GM12878 (cell line): Measurements from ENCODE around the gene FBXW8. TPM values are rescaled to one million over a fixed set of nuclear protein-coding genes. Genes with fewer than 3 reads are reported as not detected.

ENCODE experiments used
- ATAC-seq: fragments of 200-7000 bp; cut with Tn5 transposase; 3 replicates; pipeline ENCODE4 v1.9.1; 2020; ENCODE audit warnings: mild to moderate bottlenecking, moderate library complexity
- BruUV-seq: library from RNA; stranded (reverse); fragments of 400-500 nt; replicated peaks from 2 replicates; lab custom pipeline; 2021; lab: Mats Ljungman, UMichigan
- CTCF ChIA-PET: fragments of 300-600 bp; sonication (Branson Sonifier 250); formaldehyde crosslinking; extraction: SDS; loops from one replicate; lab custom pipeline; 2021; ENCODE audit warnings: inconsistent platforms; lab: Yijun Ruan, JAX
- POLR2A ChIA-PET: fragments of 350-600 bp; formaldehyde crosslinking; extraction: SDS; loops from one replicate; lab custom pipeline; 2021; ENCODE audit warnings: inconsistent platforms; lab: Charles Lee
- RAD21 ChIA-PET: fragments of 300-600 bp; sonication (Branson Sonifier 250); formaldehyde crosslinking; loops from one replicate; lab custom pipeline; 2023; ENCODE audit warnings: antibody characterized with exemption; ENCODE audit not compliant: unreplicated experiment; lab: Charles Lee
- SMC1A ChIA-PET: fragments of 300-600 bp; sonication (Branson Sonifier 250); formaldehyde crosslinking; loops from one replicate; lab custom pipeline; 2023; ENCODE audit not compliant: unreplicated experiment, uncharacterized antibody; lab: Charles Lee
- DNase-seq: peaks from one replicate; pipeline ENCODE4 v3.0.0-alpha.2; 2011; ENCODE audit warnings: low read depth, low spot score
- FAIRE-seq: peaks from 3 replicates; lab custom pipeline; 2011; peaks lifted over from hg19 to GRCh38; lab: Jason Lieb, UNC
- H2AFZ ChIP-seq: 2 replicates; pipeline ENCODE4 v1.6.0; 2011; ENCODE audit warnings: low read depth, low read length, control low read depth; ENCODE audit not compliant: control insufficient read depth
- H3K27ac ChIP-seq: 2 replicates; pipeline ENCODE4 v1.5.1; 2011; ENCODE audit warnings: control low read depth; ENCODE audit not compliant: control insufficient read depth, insufficient read depth
- H3K27me3 ChIP-seq, 2 experiments: replicated peaks in 1 of 2; 2 replicates each; pipeline versions ENCODE4 v1.6.0 to v1.6.1; 2011; ENCODE audit warnings: low read length in 1 of 2; ENCODE audit not compliant: control insufficient read depth in 2 of 2, insufficient read depth in 2 of 2
- H3K36me3 ChIP-seq, 2 experiments: 2 replicates each; pipeline ENCODE4 v1.5.1; 2011; ENCODE audit warnings: low read length in 1 of 2; ENCODE audit not compliant: control insufficient read depth in 2 of 2, insufficient read depth in 2 of 2
- H3K4me1 ChIP-seq: 2 replicates; pipeline ENCODE4 v1.6.1; 2011; ENCODE audit warnings: mild to moderate bottlenecking, low read length, moderate library complexity, mixed read lengths; ENCODE audit not compliant: control insufficient read depth, insufficient read depth
- H3K4me2 ChIP-seq: 2 replicates; pipeline ENCODE4 v1.6.0; 2011; ENCODE audit warnings: control low read depth; ENCODE audit not compliant: control insufficient read depth, insufficient read depth
- H3K4me3 ChIP-seq: fragments of 200-600 bp; sonication (generic); 2 replicates; pipeline ENCODE4 v1.5.1; 2016
- H3K79me2 ChIP-seq: 2 replicates; pipeline ENCODE4 v1.6.0; 2011; ENCODE audit warnings: low read length; ENCODE audit not compliant: control insufficient read depth, insufficient read depth
- H3K9ac ChIP-seq: 2 replicates; pipeline ENCODE4 v1.8.0; 2011; ENCODE audit warnings: low read length, control low read depth, mixed read lengths; ENCODE audit not compliant: control insufficient read depth, insufficient read depth
- H3K9me3 ChIP-seq: replicated peaks from 3 replicates; pipeline ENCODE4 v1.5.1; 2011; ENCODE audit warnings: mild to moderate bottlenecking, low read length; ENCODE audit not compliant: control insufficient read depth, insufficient read depth
- H4K20me1 ChIP-seq: 2 replicates; pipeline ENCODE4 v1.6.0; 2011; ENCODE audit not compliant: control insufficient read depth, insufficient read depth
- BHLHE40 ChIP-seq, 2 experiments: fragments of 450-650 bp in 1 of 2; IDR thresholded peaks; 2 replicates each; pipeline ENCODE4 v1.6.1; 2011 to 2017; ENCODE audit warnings: low read depth in 2 of 2, borderline replicate concordance in 1 of 2, improper control_type of control experiment in 1 of 2, low read length in 1 of 2, mild to moderate bottlenecking in 1 of 2
- EP300 ChIP-seq, 2 experiments: fragments of 150-350 bp in 1 of 2; IDR thresholded peaks; 2 replicates each; pipeline ENCODE4 v1.6.1; 2011 to 2012; ENCODE audit warnings: low read depth in 2 of 2, low read length in 2 of 2, borderline replicate concordance in 1 of 2, improper control_type of control experiment in 1 of 2, inconsistent platforms in 1 of 2; ENCODE audit not compliant: control insufficient read depth in 1 of 2
- HDAC6 ChIP-seq: fragments of 200-600 bp; sonication (generic); IDR thresholded peaks from one replicate; pipeline ENCODE4 v1.8.0; 2017; ENCODE audit warnings: antibody characterized with exemption; ENCODE audit not compliant: unreplicated experiment
- LARP7 ChIP-seq: fragments of 450-650 bp; IDR thresholded peaks from 2 replicates; pipeline ENCODE4 v1.6.1; 2017; ENCODE audit warnings: mild to moderate bottlenecking
- POU2F2 ChIP-seq: IDR thresholded peaks from 3 replicates; pipeline ENCODE4 v1.6.1; 2011; ENCODE audit warnings: low read depth, mild to moderate bottlenecking, low read length, borderline replicate concordance
- SIN3A ChIP-seq: IDR thresholded peaks from 2 replicates; pipeline ENCODE4 v1.6.1; 2012; ENCODE audit warnings: low read depth, low read length, improper control_type of control experiment
- ZNF274 ChIP-seq: IDR thresholded peaks from one replicate; pipeline ENCODE4 v1.8.0; 2011; ENCODE audit not compliant: insufficient read length, insufficient read depth
- WGBS: methylation state at CpG from one replicate; pipeline ENCODE4 v1.1.6; 2016; ENCODE audit warnings: low lambda C conversion rate; ENCODE audit not compliant: insufficient replicate concordance, insufficient coverage; ENCODE audit errors: missing lambda C conversion rate; 5-methylcytosine and 5-hydroxymethylcytosine counted together
- in situ Hi-C: fragments of 300-500 bp; cut with MboI; formaldehyde crosslinking; loops from 9 replicates; pipeline ENCODE4 v1.14.3; 2018; ENCODE audit warnings: mixed read lengths
- intact Hi-C: fragments of 100-400 bp; cut with micrococcal nuclease; formaldehyde crosslinking; loops from one replicate; pipeline ENCODE4 v1.14.2; 2022; ENCODE audit not compliant: unreplicated experiment
- polyA plus RNA-seq, 11 experiments: library from polyadenylated mRNA; depleted of rRNA in 4 of 11; unstranded in 6 of 11; stranded (reverse) in 5 of 11; fragments of >200 nt; fragmentation: Nextera tagmentation in 4 of 11; fragmentation: Illumina TruSeq in 1 of 11; extraction: Ambion mirVana in 4 of 11; extraction: Trizol in 1 of 11; gene quantifications; 1 replicate in 1 of 11; 2 replicates in 10 of 11; pipeline versions ENCODE4 v1.2.1 to v1.2.3, GENCODE V29; 2011 to 2016; ENCODE audit warnings: inconsistent platforms in 2 of 11, missing spikeins in 2 of 11, low read depth in 1 of 11
- total RNA-seq, 4 experiments: library from RNA; depleted of rRNA in 3 of 4; stranded (reverse); fragments of >200 nt in 3 of 4; fragmentation: Illumina TruSeq in 1 of 4; extraction: Trizol in 1 of 4; gene quantifications; 2 replicates each; pipeline versions ENCODE4 v1.2.1 to v1.2.3, GENCODE V29; 2013 to 2021
- TF ChIP-seq, protein P1 (sequence below): IDR thresholded peaks from 2 replicates; pipeline ENCODE4 v1.6.1; 2012; ENCODE audit warnings: mild to moderate bottlenecking, low read depth, low read length
- TF ChIP-seq, protein P2 (sequence below): fragments of 150-350 bp; IDR thresholded peaks from 2 replicates; pipeline ENCODE4 v1.6.1; 2016; ENCODE audit warnings: low read depth, low read length
- TF ChIP-seq, protein P3 (sequence below): fragments of 150-350 bp; IDR thresholded peaks from 2 replicates; pipeline ENCODE4 v1.6.1; 2014; ENCODE audit warnings: mild to moderate bottlenecking, low read depth, low read length

FBXW8 gene
- total and polyA plus RNA-seq, 10 of the 15 experiments (the other 5 are each of a cell fraction or from before 2014, with no cell fraction given) = 0.49 to 7.5 (median 4.4) TPM

DNA sequence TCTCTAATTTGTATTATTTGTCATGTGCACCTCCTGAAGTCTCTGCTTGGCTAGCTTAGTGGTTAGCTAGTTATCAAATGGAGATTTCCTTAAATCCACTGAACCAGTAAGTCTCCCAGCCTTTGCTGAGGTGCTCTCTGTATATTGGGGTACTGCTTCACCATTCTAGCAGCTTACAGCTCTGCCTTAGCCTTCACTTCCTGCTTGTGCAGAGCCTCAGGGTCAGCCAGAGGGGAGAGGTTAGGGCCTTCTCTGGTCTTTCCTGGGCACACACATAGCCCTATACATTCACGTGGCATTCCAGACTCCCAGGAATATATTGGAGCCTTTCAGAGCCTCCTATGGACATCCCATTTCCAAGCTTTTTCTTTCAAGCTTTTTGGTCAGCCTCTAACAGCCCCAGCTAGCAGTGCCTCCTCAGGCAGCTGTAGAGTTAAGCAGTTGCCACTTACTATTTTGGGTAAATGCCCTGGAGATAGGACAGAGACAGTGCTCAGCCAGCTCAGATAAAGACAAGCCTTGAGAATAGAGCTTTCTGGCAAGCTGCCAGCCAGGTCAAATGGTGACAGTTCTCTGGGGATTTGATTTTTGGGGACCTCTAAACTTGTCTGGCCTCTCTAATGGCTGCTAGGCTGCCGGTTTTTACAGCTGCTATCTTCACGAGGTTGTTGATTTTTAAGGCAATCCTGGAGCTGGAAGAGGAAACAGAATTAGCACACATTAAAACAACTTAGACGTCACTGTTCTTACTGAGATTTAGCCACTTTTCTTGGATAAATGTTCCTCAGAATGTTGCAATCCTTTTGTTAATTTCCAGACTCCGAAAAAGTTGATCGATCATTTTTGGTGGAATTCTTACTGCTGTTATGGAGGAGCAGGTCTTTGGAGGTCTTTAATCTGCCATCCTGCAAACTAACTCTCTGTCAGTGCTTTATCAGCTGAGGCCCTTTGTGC is 32.9 kb downstream of the FBXW8 start (continued):
- TF ChIP-seq, protein P1, sequence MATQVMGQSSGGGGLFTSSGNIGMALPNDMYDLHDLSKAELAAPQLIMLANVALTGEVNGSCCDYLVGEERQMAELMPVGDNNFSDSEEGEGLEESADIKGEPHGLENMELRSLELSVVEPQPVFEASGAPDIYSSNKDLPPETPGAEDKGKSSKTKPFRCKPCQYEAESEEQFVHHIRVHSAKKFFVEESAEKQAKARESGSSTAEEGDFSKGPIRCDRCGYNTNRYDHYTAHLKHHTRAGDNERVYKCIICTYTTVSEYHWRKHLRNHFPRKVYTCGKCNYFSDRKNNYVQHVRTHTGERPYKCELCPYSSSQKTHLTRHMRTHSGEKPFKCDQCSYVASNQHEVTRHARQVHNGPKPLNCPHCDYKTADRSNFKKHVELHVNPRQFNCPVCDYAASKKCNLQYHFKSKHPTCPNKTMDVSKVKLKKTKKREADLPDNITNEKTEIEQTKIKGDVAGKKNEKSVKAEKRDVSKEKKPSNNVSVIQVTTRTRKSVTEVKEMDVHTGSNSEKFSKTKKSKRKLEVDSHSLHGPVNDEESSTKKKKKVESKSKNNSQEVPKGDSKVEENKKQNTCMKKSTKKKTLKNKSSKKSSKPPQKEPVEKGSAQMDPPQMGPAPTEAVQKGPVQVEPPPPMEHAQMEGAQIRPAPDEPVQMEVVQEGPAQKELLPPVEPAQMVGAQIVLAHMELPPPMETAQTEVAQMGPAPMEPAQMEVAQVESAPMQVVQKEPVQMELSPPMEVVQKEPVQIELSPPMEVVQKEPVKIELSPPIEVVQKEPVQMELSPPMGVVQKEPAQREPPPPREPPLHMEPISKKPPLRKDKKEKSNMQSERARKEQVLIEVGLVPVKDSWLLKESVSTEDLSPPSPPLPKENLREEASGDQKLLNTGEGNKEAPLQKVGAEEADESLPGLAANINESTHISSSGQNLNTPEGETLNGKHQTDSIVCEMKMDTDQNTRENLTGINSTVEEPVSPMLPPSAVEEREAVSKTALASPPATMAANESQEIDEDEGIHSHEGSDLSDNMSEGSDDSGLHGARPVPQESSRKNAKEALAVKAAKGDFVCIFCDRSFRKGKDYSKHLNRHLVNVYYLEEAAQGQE = no peak
- TF ChIP-seq, all 136 proteins: peak for 0

- intact Hi-C loops (no loop called here), in situ Hi-C loops (no loop called here)
- H3K4me3 ChIP-seq = no peak overlapping the region
- ChIA-PET SMC1A (interaction anchor here (1.6 kb wide), 1 partner anchor 14 kb away, joined by 6 read pairs; no protein-coding TSS in a partner anchor), CTCF (interaction anchor here (0.5 to 0.6 kb wide), 2 partner anchors 12 to 170 kb away, joined by 3 read pairs; no protein-coding TSS in a partner anchor), RAD21 (no interaction called here), POLR2A (no interaction called here)
- H3K4me2 ChIP-seq = no peak overlapping the region
- DNase-seq (no peak), FAIRE-seq (no peak), ATAC-seq (no peak)
- no peaks in the 10 kb centered on the region for H3K4me1 ChIP-seq
- no TSS peak for BruUV-seq
- H3K27me3 ChIP-seq = no peaks in the 10 kb centered on the region
- no peak overlapping the region for H3K9ac ChIP-seq
- peaks cover 7% of the 10 kb centered on the region; the same call in 2 of the 3 replicates for H3K9me3 ChIP-seq
- H4K20me1 ChIP-seq = no peaks in the 10 kb centered on the region; the same call in 1 of the 2 replicates
- 92% methylated on average over 9 of the region's 9 CpGs for WGBS
- no peak overlapping the region for H2AFZ ChIP-seq
- H3K79me2 ChIP-seq = no peaks in the 10 kb centered on the region
- H3K27ac ChIP-seq = no peak overlapping the region
- peaks cover 2 to 3% of the 10 kb centered on the region in 2 experiments; a peak in 2 of 4 replicates for H3K36me3 ChIP-seq
- TF ChIP-seq, protein P2, sequence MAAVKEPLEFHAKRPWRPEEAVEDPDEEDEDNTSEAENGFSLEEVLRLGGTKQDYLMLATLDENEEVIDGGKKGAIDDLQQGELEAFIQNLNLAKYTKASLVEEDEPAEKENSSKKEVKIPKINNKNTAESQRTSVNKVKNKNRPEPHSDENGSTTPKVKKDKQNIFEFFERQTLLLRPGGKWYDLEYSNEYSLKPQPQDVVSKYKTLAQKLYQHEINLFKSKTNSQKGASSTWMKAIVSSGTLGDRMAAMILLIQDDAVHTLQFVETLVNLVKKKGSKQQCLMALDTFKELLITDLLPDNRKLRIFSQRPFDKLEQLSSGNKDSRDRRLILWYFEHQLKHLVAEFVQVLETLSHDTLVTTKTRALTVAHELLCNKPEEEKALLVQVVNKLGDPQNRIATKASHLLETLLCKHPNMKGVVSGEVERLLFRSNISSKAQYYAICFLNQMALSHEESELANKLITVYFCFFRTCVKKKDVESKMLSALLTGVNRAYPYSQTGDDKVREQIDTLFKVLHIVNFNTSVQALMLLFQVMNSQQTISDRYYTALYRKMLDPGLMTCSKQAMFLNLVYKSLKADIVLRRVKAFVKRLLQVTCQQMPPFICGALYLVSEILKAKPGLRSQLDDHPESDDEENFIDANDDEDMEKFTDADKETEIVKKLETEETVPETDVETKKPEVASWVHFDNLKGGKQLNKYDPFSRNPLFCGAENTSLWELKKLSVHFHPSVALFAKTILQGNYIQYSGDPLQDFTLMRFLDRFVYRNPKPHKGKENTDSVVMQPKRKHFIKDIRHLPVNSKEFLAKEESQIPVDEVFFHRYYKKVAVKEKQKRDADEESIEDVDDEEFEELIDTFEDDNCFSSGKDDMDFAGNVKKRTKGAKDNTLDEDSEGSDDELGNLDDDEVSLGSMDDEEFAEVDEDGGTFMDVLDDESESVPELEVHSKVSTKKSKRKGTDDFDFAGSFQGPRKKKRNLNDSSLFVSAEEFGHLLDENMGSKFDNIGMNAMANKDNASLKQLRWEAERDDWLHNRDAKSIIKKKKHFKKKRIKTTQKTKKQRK = no peak
- TF ChIP-seq BHLHE40 (IDR thresholded peaks at IDR 0.05; ENCODE audit: borderline replicate concordance in 1 of 2, low read depth in 2 of 2, low read length in 1 of 2) (no peak), ZNF274 (no peak), SIN3A (no peak), POU2F2 (no peak), EP300 (IDR thresholded peaks at IDR 0.05; ENCODE audit: borderline replicate concordance in 1 of 2, control insufficient read depth in 1 of 2, low read depth in 2 of 2, low read length in 2 of 2) (no peak), HDAC6 (no peak), LARP7 (no peak)
- TF ChIP-seq, protein P3, sequence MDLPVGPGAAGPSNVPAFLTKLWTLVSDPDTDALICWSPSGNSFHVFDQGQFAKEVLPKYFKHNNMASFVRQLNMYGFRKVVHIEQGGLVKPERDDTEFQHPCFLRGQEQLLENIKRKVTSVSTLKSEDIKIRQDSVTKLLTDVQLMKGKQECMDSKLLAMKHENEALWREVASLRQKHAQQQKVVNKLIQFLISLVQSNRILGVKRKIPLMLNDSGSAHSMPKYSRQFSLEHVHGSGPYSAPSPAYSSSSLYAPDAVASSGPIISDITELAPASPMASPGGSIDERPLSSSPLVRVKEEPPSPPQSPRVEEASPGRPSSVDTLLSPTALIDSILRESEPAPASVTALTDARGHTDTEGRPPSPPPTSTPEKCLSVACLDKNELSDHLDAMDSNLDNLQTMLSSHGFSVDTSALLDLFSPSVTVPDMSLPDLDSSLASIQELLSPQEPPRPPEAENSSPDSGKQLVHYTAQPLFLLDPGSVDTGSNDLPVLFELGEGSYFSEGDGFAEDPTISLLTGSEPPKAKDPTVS = no peak
Observed at GRCh38 chr12:116945886-116946550, 35.3 kb downstream of the FBXW8 start.
